Hypothalamus (tissue), 51 donors: ENCODE data around the gene KLHL22.
"Not testable (repeated sequence)": the region's sequence is repeated elsewhere in the genome, so short reads cannot be mapped to it uniquely, and the experiment has no call there.

Source experiments
- DNase-seq, 51 donors: peaks; one replicate each; lab custom pipeline; 2025; lab: John Stamatoyannopoulos, UW

The KLHL22 gene

DNA sequence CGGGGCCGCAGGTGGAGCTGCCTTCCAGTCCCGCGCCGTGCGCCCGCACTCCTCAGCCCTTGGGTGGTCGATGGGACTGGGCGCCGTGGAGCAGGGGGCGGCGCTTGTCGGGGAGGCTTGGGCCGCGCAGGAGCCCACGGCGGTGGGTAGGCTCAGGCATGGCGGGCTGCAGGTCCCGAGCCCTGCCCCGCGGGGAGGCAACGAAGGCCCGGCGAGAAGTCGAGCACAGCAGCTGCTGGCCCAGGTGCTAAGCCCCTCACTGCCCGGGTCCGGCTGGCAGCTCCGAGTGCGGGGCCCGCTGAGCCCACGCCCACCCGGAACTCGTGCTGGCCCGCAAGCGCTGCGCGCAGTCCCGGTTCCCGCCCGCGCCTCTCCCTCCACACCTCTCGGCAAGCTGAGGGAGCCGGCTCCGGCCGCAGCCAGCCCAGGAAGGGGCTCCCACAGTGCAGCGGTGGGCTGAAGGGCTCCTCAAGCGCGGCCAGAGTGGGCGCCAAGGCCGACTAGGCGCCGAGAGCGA lies 103.2 kb downstream of the KLHL22 start:
- DNase-seq: not testable (repeated sequence)
